HL-60 (cell line): ENCODE measurements around the gene C2orf42.
"Not testable (repeated sequence)": the region's sequence is repeated elsewhere in the genome, so short reads cannot be mapped to it uniquely, and the experiment has no call there.

Source experiments
- GABPA ChIP-seq: IDR thresholded peaks from 2 replicates; pipeline ENCODE4 v1.6.1; 2012; ENCODE audit warnings: low read depth
- POLR2AphosphoS5 ChIP-seq: IDR thresholded peaks from 2 replicates; pipeline ENCODE4 v1.6.1; 2012; ENCODE audit warnings: low read depth
- REST ChIP-seq: IDR thresholded peaks from 2 replicates; pipeline ENCODE4 v1.6.1; 2012; ENCODE audit warnings: low read depth; ENCODE audit not compliant: insufficient replicate concordance
- TF ChIP-seq, protein P1 (sequence below): IDR thresholded peaks from one replicate; pipeline ENCODE4 v1.5.1; 2011; ENCODE audit warnings: low read length, control low read depth, inconsistent platforms; ENCODE audit not compliant: insufficient read depth

- TF ChIP-seq, protein P1, sequence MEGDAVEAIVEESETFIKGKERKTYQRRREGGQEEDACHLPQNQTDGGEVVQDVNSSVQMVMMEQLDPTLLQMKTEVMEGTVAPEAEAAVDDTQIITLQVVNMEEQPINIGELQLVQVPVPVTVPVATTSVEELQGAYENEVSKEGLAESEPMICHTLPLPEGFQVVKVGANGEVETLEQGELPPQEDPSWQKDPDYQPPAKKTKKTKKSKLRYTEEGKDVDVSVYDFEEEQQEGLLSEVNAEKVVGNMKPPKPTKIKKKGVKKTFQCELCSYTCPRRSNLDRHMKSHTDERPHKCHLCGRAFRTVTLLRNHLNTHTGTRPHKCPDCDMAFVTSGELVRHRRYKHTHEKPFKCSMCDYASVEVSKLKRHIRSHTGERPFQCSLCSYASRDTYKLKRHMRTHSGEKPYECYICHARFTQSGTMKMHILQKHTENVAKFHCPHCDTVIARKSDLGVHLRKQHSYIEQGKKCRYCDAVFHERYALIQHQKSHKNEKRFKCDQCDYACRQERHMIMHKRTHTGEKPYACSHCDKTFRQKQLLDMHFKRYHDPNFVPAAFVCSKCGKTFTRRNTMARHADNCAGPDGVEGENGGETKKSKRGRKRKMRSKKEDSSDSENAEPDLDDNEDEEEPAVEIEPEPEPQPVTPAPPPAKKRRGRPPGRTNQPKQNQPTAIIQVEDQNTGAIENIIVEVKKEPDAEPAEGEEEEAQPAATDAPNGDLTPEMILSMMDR: not testable (repeated sequence)
- not testable (repeated sequence) for TF ChIP-seq POLR2AphosphoS5, REST, GABPA
Measured at GRCh38 chr2:70134323-70134983, 56.4 kb downstream of the C2orf42 start.
